Measurements from ENCODE around the gene MSL3B. TPM values are rescaled to one million over a fixed set of nuclear protein-coding genes. Genes with fewer than 3 reads are reported as not detected.

The MSL3B gene

GRCh38 chr2:233817995-233818638 lies 50.1 kb downstream of the MSL3B start:
- no peak for DNase-seq (ENCODE audit: low read depth)

GRCh38 chr2:233817361-233817911 lies 50.8 kb downstream of the MSL3B start:
- no peak for DNase-seq (ENCODE audit: low read depth)

DNA sequence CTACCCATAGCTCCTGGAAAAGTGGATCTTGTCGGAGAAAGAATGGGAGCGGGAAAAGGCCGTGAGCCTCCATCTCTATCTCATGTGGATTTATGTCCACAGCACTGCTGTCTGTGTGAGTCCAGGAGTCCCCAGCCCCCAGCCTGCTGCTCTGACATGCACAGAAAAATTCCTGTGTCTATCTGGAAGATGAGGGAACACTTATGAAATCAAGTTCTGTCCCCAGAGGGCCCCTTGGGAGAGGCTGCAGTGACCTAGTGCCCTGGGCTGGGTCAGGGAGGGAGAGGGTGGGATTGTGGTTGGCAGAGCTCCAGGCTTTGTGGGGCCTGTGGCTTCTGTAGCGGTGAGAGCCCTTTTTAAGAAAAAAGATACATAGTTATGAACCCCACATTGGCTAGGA lies 51.4 kb downstream of the MSL3B start:
- no peak for DNase-seq (ENCODE audit: low read depth)

DNA sequence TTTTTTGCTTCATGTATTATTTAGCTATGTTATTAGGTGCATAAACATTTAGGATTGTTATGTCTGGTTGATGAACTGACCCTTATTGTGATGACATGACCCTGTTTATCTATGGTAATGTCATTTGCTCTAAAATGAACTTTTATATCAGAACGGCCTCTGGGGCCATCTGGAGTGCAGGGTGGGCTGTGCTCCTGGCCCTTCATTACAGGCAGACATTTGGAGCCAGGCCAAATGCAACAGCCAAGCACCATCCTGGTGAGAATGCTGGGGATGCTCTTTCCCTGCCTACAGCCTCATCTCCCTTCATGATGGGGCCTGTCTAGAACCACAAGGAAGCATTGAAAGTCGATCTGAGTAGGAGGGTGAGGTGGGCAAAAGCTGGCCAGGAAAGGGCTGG lies 51.9 kb downstream of the MSL3B start:
- no peak for DNase-seq (ENCODE audit: low read depth)

- DNase-seq (ENCODE audit: low read depth): no peak
Measured at GRCh38 chr2:233815861-233816260, 52.3 kb downstream of the MSL3B start.

Other genes starting within 250 kb of the MSL3B start
- not detected in 2 replicates for gene UGT1A10, start 231.9 kb downstream of the MSL3B start, total RNA-seq (2014; rRNA removed)
- not detected in 2 replicates for gene UGT1A9, start 196.5 kb downstream of the MSL3B start, total RNA-seq (2014; rRNA removed)
- gene UGT1A7, start 186.5 kb downstream of the MSL3B start, total RNA-seq (2014; rRNA removed): not detected in 2 replicates
- gene UGT1A6, start 175.5 kb downstream of the MSL3B start, total RNA-seq (2014; rRNA removed): not detected in 2 replicates
- gene UGT1A5, start 155.5 kb downstream of the MSL3B start, total RNA-seq (2014; rRNA removed): not detected in 2 replicates
- not detected in 2 replicates for gene UGT1A4, start 149.7 kb downstream of the MSL3B start, total RNA-seq (2014; rRNA removed)
- not detected in 2 replicates for gene UGT1A3, start 139.3 kb downstream of the MSL3B start, total RNA-seq (2014; rRNA removed)
- not detected in 2 replicates for gene UGT1A1, start 108.1 kb downstream of the MSL3B start, total RNA-seq (2014; rRNA removed)
- not detected in 2 replicates for gene MROH2A, start 90.1 kb downstream of the MSL3B start, total RNA-seq (2014; rRNA removed)
- gene HJURP, start 13.9 kb downstream of the MSL3B start, total RNA-seq (2014; rRNA removed): 123 and 124 TPM in 2 replicates
- 0.80 and 0.90 TPM in 2 replicates for gene TRPM8, start 49.0 kb upstream of the MSL3B start, total RNA-seq (2014; rRNA removed)
- not detected in 2 replicates for gene SPP2, start 182.3 kb upstream of the MSL3B start, total RNA-seq (2014; rRNA removed)

All from LHCN-M2 (cell line).